NOMO-1 treated with DMSO at 0.1 percent for 48 hours (cell line): ENCODE measurements around the gene SLC12A5.

Experiments
- DNase-seq: peaks from one replicate; lab custom pipeline; 2025; ENCODE audit not compliant: unreplicated experiment; lab: John Stamatoyannopoulos, UW

Gene SLC12A5

DNA sequence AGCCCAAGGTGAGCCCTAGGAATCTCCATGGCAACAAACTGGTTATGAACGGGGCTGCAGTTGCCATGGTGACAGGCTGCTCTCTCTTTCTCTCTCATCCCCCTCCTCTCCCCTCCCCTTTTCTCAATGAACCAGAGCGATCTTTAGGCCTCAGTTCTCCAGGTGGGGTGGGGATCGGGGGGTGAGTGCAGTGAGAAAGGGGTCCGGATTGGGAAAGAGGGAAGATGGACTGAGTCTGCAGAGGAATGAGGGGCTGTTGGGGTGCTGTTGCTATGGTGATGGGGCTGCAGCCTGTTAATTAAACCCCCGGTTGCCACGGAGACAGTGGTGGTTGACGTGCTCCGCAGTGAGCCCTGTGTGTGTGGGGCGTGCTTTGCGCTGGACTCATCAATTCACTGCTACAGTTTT lies 3.6 kb upstream of the SLC12A5 start:
- no peak for DNase-seq

DNA sequence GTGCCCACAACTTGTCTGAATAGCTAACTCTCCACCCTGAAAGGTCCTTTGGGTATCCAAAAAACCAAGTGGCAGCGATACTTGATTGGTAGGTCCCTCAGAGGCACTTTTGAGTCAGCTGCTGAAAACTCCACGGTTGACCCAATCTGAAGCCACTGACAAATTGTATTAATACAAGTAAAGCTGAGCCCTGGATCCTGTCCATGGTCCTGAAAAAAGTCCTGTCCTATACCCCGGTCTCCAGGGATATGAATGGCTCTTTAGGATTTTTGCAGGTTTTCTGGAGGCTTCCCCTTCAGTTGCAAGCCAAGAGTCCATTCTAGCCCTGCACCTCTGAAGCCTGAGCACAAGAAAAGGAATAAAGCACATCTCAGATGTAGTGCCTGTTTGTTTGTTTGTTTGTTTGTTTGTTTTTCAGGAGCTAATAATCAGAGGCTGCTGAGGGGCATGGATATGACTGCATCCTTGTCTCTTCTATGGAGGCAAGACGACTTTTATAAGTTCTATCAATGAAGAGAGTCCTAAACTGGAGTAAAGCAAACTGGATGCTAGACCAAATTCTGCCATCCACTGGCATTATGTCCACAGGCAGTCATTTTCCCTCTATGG lies 1.7 kb upstream of the SLC12A5 start:
- no peak for DNase-seq

DNA sequence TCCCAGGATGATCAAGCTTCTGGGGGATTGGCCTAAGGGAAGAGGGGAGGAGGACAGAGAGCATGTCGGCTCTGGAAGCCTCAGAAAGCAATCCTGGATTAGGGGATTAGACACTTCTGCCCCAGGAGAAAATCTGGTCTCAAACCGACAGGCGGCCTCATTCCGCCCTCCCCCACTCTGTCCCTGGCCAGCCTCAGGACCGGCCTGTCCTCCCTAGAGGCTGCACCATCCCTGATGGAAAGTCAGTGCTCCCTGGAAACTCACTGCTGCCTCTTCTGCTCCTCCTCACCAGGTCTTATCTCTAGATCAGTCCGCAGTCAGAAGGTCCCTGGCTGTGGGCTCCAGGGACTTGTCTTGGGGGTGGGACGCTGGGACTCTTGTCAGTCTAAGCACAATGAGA lies 905 bp upstream of the SLC12A5 start:
- DNase-seq = no peak

DNA sequence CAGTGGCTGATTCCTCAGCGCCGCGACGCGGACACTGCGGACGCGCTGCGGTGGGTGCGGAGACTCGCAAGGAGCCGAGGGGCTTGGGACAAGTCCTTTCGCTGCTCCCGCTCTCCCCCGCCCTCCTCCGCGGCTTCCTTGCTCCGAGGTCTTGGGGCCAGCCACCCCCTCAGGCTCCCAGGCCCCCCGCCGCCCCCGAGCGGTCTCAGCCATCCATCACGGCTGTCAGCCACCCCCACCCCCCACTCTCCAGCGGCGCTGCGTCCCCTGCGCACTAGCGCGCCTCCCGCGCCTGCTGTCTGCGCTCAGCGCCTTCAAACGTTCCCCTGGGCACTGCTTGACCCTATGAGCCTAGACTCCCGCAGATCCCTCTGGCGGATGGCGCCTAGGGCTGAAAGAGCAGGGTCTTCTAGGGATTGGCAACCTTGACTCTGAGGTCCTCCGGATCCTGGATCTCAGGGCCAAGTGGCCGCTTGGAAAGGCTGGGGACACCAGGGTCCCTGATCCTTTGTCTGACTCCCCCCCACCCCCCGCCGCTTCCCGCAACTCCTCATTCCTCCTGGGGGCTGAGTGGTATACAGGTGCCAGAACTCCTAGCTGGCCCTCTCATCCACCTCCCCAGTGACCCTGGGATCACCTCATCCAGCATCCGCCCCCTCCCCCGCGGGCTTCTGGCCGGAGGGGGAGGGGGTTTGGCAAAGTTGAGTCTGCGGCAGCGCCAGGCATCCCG lies 1.4 kb downstream of the SLC12A5 start:
- no peak for DNase-seq

DNA sequence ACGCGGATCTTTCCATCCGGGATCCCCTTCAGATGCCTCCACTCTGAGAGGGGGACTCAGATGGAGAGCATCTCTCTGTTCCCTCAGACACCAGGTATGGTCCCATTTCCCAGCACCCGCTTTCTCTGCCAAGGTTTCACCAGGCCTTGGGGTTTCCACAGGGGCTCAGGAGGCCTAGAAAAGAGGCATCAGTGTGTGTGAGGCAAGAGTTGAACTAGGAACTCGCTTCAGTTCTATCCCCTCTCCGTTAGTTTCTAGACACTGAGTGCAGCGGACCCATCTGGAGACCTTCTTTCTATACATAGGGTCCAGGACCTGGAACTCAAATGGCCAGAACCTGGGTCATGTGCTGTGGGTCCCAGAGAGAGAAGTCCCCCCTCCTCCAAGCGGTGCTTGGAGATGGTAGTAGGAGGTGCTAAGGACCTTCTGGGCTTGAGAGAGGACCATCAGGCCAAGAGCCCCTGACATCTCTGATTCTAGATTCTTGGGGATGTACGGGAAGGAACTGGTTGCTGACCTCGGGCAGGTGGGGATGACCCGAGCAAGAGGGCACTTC lies 2.1 kb downstream of the SLC12A5 start:
- no peak for DNase-seq

DNA sequence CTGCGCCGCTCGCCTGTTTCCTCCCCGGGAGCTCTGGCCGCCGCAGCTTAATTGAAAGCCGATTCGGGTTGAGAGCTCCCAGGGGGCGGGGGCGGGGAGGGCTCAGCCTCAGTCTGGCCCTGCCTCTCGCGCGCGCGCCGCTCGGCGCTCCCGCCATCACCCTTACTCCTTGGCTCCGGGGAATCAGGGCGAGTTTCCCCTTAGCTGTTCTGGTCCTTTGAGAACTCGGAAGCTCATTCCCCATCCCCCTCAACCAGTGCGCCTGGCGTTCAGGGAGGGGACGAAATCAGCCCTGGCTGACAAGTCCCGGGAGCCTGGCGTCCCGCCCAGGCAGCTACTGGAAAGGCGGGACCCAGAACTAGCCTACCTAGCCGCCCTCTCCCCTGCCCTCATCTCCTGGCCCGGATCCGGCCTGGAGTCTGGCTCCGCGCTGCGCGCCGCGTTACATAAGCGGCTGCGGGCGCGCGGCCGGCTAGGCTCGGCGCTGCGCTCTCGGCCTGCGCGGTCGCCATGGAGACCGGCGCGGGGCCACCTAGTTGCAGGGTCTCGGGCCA lies 2.8 kb downstream of the SLC12A5 start:
- DNase-seq = no peak

DNA sequence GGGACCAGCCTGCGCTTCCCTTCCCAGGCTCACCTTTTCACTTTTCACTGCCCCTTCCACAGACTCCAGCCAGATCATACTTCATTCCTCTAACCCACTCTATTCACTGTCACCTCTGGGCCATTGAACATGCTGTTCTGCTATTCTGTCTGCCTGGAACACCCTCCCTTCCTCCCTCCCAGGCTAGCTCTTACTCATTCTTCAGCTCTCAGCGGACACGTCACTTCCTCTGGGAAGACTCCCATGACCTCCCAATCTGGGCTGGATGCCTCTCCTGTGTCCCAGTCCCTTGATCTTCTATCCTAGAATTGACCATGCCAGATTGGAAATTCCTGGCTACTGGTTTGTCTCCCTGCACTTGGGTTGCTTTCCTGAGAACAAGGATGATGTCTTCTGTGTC lies 5.0 kb downstream of the SLC12A5 start:
- DNase-seq = no peak

DNA sequence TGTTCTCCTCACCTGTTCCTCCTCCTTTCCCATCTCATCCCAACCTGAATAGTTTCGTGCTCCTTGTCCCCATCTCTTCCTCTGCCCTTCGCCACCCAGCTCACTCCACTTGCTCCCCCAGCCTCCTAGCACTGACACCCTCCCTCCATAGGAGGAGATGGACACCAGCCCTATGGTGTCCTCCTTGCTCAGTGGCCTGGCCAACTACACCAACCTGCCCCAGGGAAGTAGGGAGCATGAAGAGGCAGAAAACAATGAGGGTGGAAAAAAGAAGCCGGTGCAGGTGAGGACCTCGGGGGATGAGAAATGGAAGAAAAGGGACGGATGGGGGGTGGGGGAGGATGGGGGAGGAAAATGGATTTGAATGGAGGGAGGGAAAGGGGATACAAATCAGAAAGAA lies 6.2 kb downstream of the SLC12A5 start:
- DNase-seq = no peak

DNA sequence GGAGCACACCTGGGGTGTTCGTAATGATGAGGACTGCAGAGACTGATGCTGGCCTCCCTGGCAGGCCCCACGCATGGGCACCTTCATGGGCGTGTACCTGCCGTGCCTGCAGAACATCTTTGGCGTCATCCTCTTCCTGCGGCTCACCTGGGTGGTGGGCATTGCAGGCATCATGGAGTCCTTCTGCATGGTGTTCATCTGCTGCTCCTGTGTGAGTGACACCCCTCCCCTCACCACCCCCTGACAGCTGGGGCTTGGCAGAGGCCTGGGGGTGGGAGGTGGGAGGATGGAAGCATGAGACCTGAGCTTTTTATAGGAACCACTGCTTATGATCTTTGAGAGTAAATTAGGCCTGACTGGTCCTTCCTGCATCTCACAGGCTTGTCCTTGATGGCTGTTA lies 6.7 kb downstream of the SLC12A5 start:
- no peak for DNase-seq

DNA sequence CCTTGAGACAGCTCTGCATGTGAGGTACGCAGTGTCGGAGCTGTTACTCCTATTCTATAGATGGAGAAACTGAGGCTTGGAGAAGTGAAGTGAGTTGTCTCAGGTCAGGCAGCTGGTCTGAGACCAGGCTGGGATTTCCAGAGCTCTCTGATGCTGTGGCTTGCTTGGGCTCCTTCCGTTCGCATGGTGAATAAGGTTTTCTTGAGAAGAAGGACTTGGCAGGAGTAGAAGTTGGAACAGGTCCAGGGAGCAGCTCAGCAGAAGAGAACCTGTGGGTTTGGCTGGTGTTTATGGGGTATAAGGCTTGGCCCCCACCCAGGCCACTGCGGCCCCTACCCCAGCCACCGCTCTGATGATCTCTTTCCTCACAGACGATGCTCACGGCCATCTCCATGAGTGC lies 7.4 kb downstream of the SLC12A5 start:
- DNase-seq = no peak

DNA sequence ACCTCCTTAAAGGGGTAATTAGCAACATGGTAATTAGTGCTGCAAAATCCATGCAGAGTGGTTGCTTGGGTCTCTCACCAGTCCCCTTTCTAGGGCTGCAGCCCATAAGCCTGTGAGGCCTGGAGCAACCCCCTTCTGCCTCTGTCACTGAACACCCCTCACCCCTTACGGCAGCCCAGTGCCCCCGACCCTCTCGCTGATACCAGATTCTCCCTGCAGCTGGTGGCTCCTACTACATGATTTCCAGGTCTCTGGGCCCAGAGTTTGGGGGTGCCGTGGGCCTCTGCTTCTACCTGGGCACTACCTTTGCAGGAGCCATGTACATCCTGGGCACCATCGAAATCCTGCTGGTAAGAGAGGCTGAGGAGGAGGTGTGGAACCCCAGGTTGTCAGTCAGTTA lies 8.0 kb downstream of the SLC12A5 start:
- no peak for DNase-seq

DNA sequence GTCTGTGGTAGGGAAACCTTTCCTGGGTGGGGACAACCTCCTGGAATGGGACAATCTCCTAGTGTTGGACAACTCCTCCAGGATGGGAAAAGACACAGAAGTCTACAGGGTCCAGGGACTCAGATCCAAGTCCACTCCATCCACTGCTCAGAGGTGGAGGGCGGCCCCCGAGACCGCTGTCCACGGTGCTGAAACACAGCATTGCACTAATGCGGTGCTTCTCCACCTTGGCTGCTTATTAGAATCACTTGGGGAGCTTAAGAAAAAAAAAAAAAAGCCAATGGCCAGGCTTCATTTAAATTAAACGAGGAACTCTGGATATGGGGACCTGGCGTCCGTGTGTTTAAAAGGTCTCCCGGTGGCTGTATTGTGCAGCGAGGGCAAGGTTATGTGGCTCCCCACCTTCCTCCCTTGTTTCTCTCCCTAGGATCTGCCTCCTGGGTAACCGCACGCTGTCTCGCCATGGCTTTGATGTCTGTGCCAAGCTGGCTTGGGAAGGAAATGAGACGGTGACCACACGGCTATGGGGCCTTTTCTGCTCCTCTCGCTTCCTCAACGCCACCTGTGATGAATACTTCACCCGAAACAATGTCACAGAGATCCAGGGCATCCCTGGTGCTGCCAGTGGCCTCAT lies 12.0 kb downstream of the SLC12A5 start:
- DNase-seq = peak; percentile 8

DNA sequence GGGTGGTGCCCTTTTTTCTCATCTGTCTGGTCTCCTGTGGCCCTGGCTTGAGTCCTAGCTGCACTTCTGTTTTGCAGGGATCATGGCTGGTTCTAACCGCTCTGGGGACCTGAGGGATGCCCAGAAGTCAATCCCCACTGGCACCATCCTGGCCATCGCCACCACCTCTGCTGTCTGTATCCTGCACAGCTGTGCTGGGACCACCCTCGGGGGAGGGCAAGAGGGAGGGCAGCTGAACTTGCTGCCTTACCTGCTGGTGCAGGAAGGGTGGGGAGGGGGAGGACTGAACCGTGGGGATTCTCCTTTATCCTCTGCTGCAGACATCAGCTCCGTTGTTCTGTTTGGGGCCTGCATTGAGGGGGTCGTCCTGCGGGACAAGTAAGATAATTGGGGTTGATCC lies 14.5 kb downstream of the SLC12A5 start:
- no peak for DNase-seq

DNA sequence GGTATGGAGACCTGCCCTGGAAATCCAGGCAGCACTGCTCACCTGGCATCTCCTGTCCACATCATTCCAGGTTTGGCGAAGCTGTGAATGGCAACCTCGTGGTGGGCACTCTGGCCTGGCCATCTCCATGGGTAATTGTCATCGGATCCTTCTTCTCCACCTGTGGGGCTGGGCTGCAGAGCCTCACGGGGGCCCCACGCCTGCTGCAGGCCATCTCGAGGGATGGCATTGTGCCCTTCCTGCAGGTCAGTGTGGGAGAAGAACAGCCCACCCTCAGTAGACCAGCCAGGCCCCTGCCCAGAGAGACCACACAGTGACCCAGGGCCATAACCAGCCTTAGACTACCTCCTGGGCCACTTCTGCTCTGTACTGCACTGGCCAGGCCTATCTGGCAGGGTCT lies 15.9 kb downstream of the SLC12A5 start:
- DNase-seq = no peak

DNA sequence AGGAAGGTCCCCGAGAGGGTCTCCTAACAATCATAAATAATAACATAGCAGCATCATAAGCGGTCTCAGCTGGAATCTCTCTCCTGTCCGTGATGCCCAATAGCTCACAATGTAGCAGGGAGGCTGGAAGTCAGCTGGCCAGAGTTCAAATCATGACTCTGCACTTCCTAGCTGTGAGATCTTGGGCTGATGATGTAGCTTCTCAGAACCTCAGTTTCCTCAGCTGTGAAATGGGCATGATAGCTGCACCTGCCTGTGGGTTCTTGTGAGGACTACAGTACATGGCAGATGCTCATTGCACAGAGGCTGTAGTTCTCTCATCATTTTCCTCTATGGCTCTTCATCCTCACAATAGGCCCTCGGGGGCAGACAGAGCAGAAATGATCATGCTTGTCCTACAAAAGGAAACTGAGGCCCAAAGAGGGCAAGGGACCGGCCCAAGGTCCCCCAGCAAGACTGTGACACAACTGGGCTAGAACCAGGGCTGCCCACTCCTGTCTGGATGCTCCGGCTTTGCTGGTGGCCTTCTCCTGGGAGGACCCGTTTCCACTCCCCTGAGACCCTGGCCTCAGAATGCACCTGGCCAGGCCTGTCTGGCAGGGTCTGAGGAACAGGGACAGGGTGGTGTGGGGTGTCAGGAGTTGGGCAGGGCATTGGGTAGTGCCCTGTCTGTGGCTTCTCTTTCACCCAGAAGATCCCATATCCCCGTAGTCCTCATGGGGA lies 17.7 kb downstream of the SLC12A5 start:
- no peak for DNase-seq

DNA sequence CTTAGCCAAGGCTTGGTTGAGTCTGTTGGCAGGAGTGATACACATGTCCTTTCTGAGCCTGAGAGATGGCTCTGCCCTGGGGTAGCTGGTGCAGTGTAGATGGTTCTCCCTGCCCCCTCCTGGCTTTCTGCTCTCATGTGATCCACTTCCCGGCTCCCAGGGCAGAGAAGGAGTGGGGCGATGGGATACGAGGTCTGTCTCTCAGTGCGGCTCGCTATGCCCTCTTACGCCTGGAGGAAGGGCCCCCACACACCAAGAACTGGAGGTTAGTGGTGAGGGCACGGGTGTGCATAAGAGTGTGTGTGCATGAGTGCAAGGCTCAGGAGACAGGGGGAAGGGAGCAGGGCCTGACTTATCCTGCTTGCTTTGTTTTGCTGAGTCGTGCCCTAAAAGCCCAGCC lies 18.8 kb downstream of the SLC12A5 start:
- DNase-seq = no peak

DNA sequence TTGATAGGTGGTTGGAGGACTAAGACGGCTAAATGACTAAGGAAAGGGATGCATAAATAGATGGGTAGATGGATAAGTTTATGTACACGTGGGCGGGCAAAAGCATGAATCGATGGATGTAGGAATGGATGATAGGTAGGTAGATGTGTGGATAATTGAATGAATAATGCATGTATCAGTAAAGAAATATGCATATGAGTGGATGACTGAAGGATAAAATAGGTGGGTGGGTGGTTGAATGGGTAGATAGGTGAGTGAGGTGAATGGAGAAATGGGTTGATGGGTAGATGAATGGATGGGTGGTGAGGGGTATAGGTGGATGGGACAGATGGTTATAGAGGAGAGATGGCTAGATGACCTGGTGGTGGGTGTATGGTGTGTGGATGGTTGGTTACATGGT lies 20.2 kb downstream of the SLC12A5 start:
- DNase-seq = no peak

DNA sequence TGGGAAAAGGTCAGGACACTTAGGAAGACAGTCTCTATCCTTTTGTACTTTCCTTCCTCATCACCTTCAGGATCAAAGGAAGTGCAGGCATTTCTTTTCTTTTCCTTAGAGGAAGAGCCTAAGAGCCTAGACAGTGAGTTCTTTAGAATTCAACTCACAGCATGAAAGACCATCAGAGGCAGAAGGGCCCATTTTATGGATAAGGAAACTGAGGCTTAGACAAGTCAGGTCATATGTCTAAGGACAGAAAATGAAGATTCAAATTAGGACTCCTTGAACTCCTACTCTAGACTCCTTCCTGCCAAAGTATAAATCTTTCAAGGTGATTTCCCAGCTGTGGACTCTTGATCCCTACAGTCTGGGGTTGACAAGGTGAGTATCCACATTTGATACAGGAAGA lies 20.8 kb downstream of the SLC12A5 start:
- no peak for DNase-seq

DNA sequence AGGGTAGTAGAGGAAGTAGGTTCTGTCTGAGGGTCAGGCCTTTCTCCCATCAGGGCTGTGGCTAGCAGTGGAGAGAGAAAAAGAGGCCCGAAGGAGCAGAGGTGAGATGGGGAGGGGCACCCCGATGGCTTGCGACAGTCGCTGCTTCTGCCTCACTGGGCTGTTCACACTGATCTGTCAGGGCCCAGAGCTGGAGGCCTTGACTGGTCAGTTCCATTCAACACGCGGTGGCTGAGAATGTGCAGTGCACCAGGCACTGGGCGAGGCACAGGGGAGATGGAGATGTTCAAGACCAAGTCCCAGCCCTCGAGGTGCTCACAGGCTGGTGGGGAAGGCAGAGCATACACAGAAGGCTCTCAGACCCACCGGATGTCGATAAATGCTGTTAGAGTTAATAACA lies 21.4 kb downstream of the SLC12A5 start:
- no peak for DNase-seq

DNA sequence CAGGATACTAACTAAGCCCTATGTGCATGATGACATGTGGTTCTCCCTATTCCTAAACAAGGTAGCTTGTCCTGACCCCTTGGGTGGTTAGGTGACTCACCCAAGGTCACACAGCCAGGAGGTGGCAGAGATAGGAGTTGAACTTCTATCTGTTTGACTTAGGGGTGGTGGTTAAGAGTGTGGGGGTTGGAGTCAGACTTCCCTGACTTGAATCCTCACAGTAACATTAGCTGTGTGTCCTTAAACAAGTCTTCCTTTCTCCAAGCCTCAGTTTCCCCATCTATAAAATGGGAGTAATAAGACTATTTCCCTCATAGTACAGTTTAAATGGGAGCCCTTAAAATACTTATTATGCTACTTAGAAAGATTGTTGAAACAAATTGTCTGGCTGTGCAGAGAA lies 21.9 kb downstream of the SLC12A5 start:
- DNase-seq = no peak

DNA sequence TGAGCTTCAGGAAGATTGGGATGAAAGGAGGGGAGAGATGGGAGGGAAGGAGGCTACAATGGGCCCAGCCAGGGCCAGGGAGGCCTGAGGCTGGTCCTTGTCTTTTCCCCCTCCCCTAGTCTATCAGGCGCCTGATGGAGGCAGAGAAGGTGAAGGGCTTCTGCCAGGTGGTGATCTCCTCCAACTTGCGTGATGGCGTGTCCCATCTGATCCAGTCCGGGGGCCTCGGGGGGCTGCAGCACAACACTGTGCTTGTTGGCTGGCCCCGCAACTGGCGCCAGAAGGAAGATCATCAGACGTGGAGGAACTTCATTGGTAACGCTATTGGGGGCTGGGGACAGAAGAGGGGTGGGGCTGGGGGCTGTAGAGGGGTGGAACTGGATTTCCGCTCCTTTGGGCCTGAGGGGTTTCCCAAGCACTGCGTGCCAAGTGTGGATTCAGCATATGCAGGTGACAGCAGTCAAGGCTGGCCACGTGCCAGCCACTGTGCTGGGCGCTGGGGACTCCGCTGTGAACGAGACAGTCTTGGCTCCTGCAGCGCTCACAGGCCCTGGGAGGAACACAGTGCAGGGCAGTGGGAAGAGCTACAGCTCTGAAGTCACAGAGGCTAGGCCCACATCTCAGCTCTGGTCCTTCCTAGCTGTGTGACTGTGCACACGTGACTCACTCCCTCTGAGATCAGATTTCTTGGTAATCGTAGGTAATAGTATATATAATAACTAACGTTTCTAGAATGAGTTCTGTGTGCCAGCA lies 22.7 kb downstream of the SLC12A5 start:
- DNase-seq = no peak
